ENCODE results near the gene FGF22. TPM values are rescaled to one million over a fixed set of nuclear protein-coding genes. Genes with fewer than 3 reads are reported as not detected.
"Not testable (repeated sequence)": the region's sequence is repeated elsewhere in the genome, so short reads cannot be mapped to it uniquely, and the experiment has no call there.

The FGF22 gene
- total and polyA plus RNA-seq, 3 experiments from 2014 or later: 0.20 to 0.22 TPM; not detected in 1

- no peaks in the 10 kb centered on the region for H3K9me3 Mint-ChIP-seq
- peaks cover 7% of the 10 kb centered on the region for H3K36me3 ChIP-seq (ENCODE audit: insufficient read depth, low read length)
These were observed 17.9 kb upstream of the FGF22 start for GRCh38 chr19:621819-622218.

GRCh38 chr19:622666-623065, 17.0 kb upstream of the FGF22 start:
- POLR2A ChIA-PET: interaction anchor here (0.6 kb wide), 1 partner anchor 28 kb away, joined by 10 read pairs; no protein-coding TSS in a partner anchor
- Mint-ChIP-seq H3K27ac (no peak overlapping the region), H3K4me3 (no peak overlapping the region), H3K4me1 (peaks cover 3 to 8% (median 4%) of the 10 kb centered on the region in 3 donors), H3K27me3 (no peaks in the 10 kb centered on the region), H3K9me3 (no peaks in the 10 kb centered on the region), H3K36me3 (peaks cover 3 to 57% (median 3%) of the 10 kb centered on the region in 3 donors)
- H3K4me3 ChIP-seq (ENCODE audit: low read length): no peak overlapping the region
- H3K27me3 ChIP-seq (ENCODE audit: insufficient read depth, low read length, poor library complexity, severe bottlenecking): no peaks in the 10 kb centered on the region
- no peak for DNase-seq
- H3K36me3 ChIP-seq (ENCODE audit: insufficient read depth, low read length): peaks cover 7% of the 10 kb centered on the region
- H3K9me3 ChIP-seq (ENCODE audit: low read length): no peaks in the 10 kb centered on the region
- CTCF ChIA-PET: no interaction called here
- H3K27ac ChIP-seq (ENCODE audit: low read depth, low read length): no peak overlapping the region
- no peaks in the 10 kb centered on the region for H3K4me1 ChIP-seq (ENCODE audit: insufficient read depth, low read length)

More at GRCh38 chr19:621819-622218, 17.9 kb upstream of the FGF22 start:
- POLR2A ChIA-PET: no interaction called here
- Mint-ChIP-seq H3K36me3 (peaks cover 1 to 56% (median 3%) of the 10 kb centered on the region in 3 donors), H3K27me3 (no peaks in the 10 kb centered on the region), H3K4me1 (peaks cover 1 to 6% (median 3%) of the 10 kb centered on the region in 3 donors), H3K4me3 (no peak overlapping the region), H3K27ac (no peak overlapping the region)
- Histone ChIP-seq H3K9me3 (ENCODE audit: low read length) (no peaks in the 10 kb centered on the region), H3K4me1 (ENCODE audit: insufficient read depth, low read length) (no peaks in the 10 kb centered on the region), H3K4me3 (ENCODE audit: low read length) (no peak overlapping the region), H3K27ac (ENCODE audit: low read depth, low read length) (no peak overlapping the region), H3K27me3 (ENCODE audit: insufficient read depth, low read length, poor library complexity, severe bottlenecking) (no peaks in the 10 kb centered on the region)
- DNase-seq: no peak
- CTCF ChIA-PET: no interaction called here

- CTCF ChIA-PET: no interaction called here
- no peak overlapping the region for H3K4me3 ChIP-seq (ENCODE audit: low read length)
- Mint-ChIP-seq H3K9me3 (no peaks in the 10 kb centered on the region), H3K4me1 (peaks cover 3 to 11% (median 4%) of the 10 kb centered on the region in 3 donors), H3K36me3 (peaks cover 3 to 56% (median 3%) of the 10 kb centered on the region in 3 donors), H3K4me3 (peak overlapping the region in 1 of 7 donors; percentile 5), H3K27ac (no peak overlapping the region), H3K27me3 (no peaks in the 10 kb centered on the region)
- H3K27ac ChIP-seq (ENCODE audit: low read depth, low read length): no peak overlapping the region
- peaks cover 13% of the 10 kb centered on the region for H3K36me3 ChIP-seq (ENCODE audit: insufficient read depth, low read length)
- no peaks in the 10 kb centered on the region for H3K27me3 ChIP-seq (ENCODE audit: insufficient read depth, low read length, poor library complexity, severe bottlenecking)
- H3K4me1 ChIP-seq (ENCODE audit: insufficient read depth, low read length): no peaks in the 10 kb centered on the region
- H3K9me3 ChIP-seq (ENCODE audit: low read length): no peaks in the 10 kb centered on the region
- DNase-seq: no peak
- POLR2A ChIA-PET: interaction anchor here (0.6 kb wide), 2 partner anchors 27 to 63 kb away, joined by 3 to 10 read pairs; no protein-coding TSS in a partner anchor
These were observed 16.3 kb upstream of the FGF22 start for GRCh38 chr19:623175-623916.

GRCh38 chr19:623974-624373, 15.7 kb upstream of the FGF22 start:
- H3K27ac ChIP-seq (ENCODE audit: low read depth, low read length): no peak overlapping the region
- no peaks in the 10 kb centered on the region for H3K27me3 ChIP-seq (ENCODE audit: insufficient read depth, low read length, poor library complexity, severe bottlenecking)
- Mint-ChIP-seq H3K27me3 (no peaks in the 10 kb centered on the region), H3K4me1 (peaks cover 5 to 17% (median 5%) of the 10 kb centered on the region in 3 donors), H3K4me3 (peak overlapping the region in 1 of 7 donors; percentile 5), H3K27ac (no peak overlapping the region), H3K9me3 (no peaks in the 10 kb centered on the region), H3K36me3 (peaks cover 4 to 56% (median 5%) of the 10 kb centered on the region in 3 donors)
- H3K9me3 ChIP-seq (ENCODE audit: low read length): no peaks in the 10 kb centered on the region
- CTCF ChIA-PET: no interaction called here
- no peak for DNase-seq
- POLR2A ChIA-PET: interaction anchor here (0.6 kb wide), 1 partner anchor 64 kb away, joined by 3 read pairs; no protein-coding TSS in a partner anchor
- peaks cover 18% of the 10 kb centered on the region for H3K36me3 ChIP-seq (ENCODE audit: insufficient read depth, low read length)
- no peak overlapping the region for H3K4me3 ChIP-seq (ENCODE audit: low read length)
- no peaks in the 10 kb centered on the region for H3K4me1 ChIP-seq (ENCODE audit: insufficient read depth, low read length)

DNA sequence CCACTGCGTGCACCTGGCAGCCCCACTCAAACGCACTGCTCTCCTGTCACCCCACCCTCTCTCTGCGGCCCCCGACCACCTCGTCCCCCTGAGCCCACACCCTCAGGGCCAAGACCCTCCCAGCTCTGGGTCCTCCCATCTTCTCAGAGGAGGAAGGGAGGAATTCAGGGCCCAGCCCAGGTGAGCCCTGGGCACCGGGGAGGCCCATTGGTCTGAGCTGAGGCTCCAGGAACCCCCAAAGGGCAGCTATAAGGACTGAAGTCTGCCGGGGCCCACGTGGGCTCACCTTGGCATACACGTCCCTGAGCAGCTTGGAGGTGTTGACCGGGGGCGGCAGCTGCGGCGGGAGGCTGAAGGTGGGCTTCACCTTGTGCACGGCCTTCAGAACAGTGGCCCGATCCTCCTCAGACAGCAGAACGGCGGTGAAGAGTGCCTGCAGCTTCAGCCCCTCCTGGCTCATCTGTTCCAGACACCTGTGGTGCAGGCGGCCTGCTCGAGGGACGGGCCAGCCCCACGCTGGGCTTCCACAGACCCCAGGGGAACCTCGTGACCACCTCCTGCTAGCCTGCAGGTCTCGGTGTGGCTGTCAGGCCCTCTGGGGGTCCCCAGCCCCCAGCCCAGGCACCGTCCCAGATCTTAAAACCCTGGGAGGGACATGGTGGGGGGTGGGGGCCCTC, 15.1 kb upstream of the FGF22 start:
- H3K36me3 ChIP-seq (ENCODE audit: insufficient read depth, low read length): peaks cover 20% of the 10 kb centered on the region
- Mint-ChIP-seq H3K4me1 (peaks cover 6 to 20% (median 7%) of the 10 kb centered on the region in 3 donors), H3K36me3 (peaks cover 6 to 56% (median 6%) of the 10 kb centered on the region in 3 donors), H3K4me3 (no peak overlapping the region), H3K27ac (peak overlapping the region in 2 of 8 donors; percentile 36 to 54), H3K9me3 (no peaks in the 10 kb centered on the region), H3K27me3 (no peaks in the 10 kb centered on the region)
- no peaks in the 10 kb centered on the region for H3K4me1 ChIP-seq (ENCODE audit: insufficient read depth, low read length)
- H3K27ac ChIP-seq (ENCODE audit: low read depth, low read length): no peak overlapping the region
- H3K9me3 ChIP-seq (ENCODE audit: low read length): no peaks in the 10 kb centered on the region
- POLR2A ChIA-PET: no interaction called here
- no peaks in the 10 kb centered on the region for H3K27me3 ChIP-seq (ENCODE audit: insufficient read depth, low read length, poor library complexity, severe bottlenecking)
- H3K4me3 ChIP-seq (ENCODE audit: low read length): no peak overlapping the region
- CTCF ChIA-PET: no interaction called here
- DNase-seq: no peak

GRCh38 chr19:625257-625656, 14.4 kb upstream of the FGF22 start:
- Histone ChIP-seq H3K4me3 (ENCODE audit: low read length) (no peak overlapping the region), H3K36me3 (ENCODE audit: insufficient read depth, low read length) (peaks cover 20% of the 10 kb centered on the region), H3K27me3 (ENCODE audit: insufficient read depth, low read length, poor library complexity, severe bottlenecking) (no peaks in the 10 kb centered on the region), H3K4me1 (ENCODE audit: insufficient read depth, low read length) (no peaks in the 10 kb centered on the region), H3K27ac (ENCODE audit: low read depth, low read length) (no peak overlapping the region), H3K9me3 (ENCODE audit: low read length) (no peaks in the 10 kb centered on the region)
- DNase-seq: no peak
- ChIA-PET POLR2A (no interaction called here), CTCF (no interaction called here)
- no peaks in the 10 kb centered on the region for H3K9me3 Mint-ChIP-seq
- peak overlapping the region in 1 of 8 donors; percentile 38 for H3K27ac Mint-ChIP-seq
- peak overlapping the region in 1 of 7 donors; percentile 75 for H3K4me3 Mint-ChIP-seq
- peaks cover 9 to 20% (median 12%) of the 10 kb centered on the region in 3 donors for H3K4me1 Mint-ChIP-seq
- H3K36me3 Mint-ChIP-seq: peaks cover 6 to 56% (median 6%) of the 10 kb centered on the region in 3 donors
- no peaks in the 10 kb centered on the region for H3K27me3 Mint-ChIP-seq

GRCh38 chr19:626566-626965, 13.1 kb upstream of the FGF22 start:
- CTCF ChIA-PET: interaction anchor here (0.9 kb wide), 1 partner anchor 16 kb away, joined by 4 read pairs; no protein-coding TSS in a partner anchor
- H3K27me3 ChIP-seq (ENCODE audit: insufficient read depth, low read length, poor library complexity, severe bottlenecking); H3K4me1 ChIP-seq (ENCODE audit: insufficient read depth, low read length); DNase-seq; H3K9me3 Mint-ChIP-seq; H3K9me3 ChIP-seq (ENCODE audit: low read length); H3K4me3 Mint-ChIP-seq; POLR2A ChIA-PET; H3K27ac ChIP-seq (ENCODE audit: low read depth, low read length); H3K27me3 Mint-ChIP-seq; H3K4me3 ChIP-seq (ENCODE audit: low read length): not testable (repeated sequence)
- Mint-ChIP-seq H3K36me3 (peaks cover 6 to 62% (median 6%) of the 10 kb centered on the region in 3 donors), H3K27ac (peak overlapping the region in 1 of 8 donors; percentile 56), H3K4me1 (peaks cover 16 to 21% (median 20%) of the 10 kb centered on the region in 3 donors)
- H3K36me3 ChIP-seq (ENCODE audit: insufficient read depth, low read length): peaks cover 20% of the 10 kb centered on the region

DNA sequence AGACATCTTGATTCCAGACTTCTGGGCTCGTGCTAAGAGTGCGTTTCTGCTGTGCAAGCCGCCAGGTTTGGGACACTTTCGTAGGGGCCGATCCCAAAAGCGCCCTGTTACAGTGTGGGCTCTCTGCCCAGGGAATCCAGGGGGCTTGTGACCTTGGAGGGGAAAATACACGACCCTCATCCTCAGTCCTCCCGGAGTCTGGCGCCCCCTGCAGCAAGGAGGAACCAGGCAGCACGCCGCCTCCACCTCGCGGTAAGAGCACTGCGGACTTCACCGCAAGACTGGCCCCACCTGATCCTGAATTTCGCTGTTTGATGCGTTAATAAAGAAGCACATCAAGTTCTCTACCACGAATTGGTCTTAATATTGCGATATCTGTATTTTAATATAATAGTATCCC, 11.5 kb upstream of the FGF22 start:
- peaks cover 6 to 62% (median 6%) of the 10 kb centered on the region in 3 donors for H3K36me3 Mint-ChIP-seq

More for the DNA sequence above, 11.5 kb upstream of the FGF22 start:
- H3K4me3 Mint-ChIP-seq: no peak overlapping the region
- ChIA-PET CTCF (no interaction called here), POLR2A (interaction anchor here (0.6 kb wide), 1 partner anchor 105 kb away, joined by 5 read pairs; no protein-coding TSS in a partner anchor)
- H3K4me3 ChIP-seq (ENCODE audit: low read length): no peak overlapping the region
- no peaks in the 10 kb centered on the region for H3K9me3 ChIP-seq (ENCODE audit: low read length)
- H3K36me3 ChIP-seq (ENCODE audit: insufficient read depth, low read length): peaks cover 20% of the 10 kb centered on the region
- no peaks in the 10 kb centered on the region for H3K27me3 ChIP-seq (ENCODE audit: insufficient read depth, low read length, poor library complexity, severe bottlenecking)
- no peak overlapping the region for H3K27ac ChIP-seq (ENCODE audit: low read depth, low read length)
- no peak for DNase-seq
- H3K9me3 Mint-ChIP-seq: no peaks in the 10 kb centered on the region
- H3K27me3 Mint-ChIP-seq: no peaks in the 10 kb centered on the region
- H3K4me1 Mint-ChIP-seq: peaks cover 20 to 35% (median 32%) of the 10 kb centered on the region in 3 donors
- peaks cover 11% of the 10 kb centered on the region for H3K4me1 ChIP-seq (ENCODE audit: insufficient read depth, low read length)
- peak overlapping the region in 1 of 8 donors; percentile 90 for H3K27ac Mint-ChIP-seq

Data from CD8-positive, alpha-beta memory T cell (primary cell).